Measurements from ENCODE around the gene TLK1. TPM values are rescaled to one million over a fixed set of nuclear protein-coding genes. Genes with fewer than 3 reads are reported as not detected.
A peak's percentile ranks its signal among the peaks of the same experiment; 100 is the strongest.

The TLK1 gene
- total and polyA plus RNA-seq, 8 donors, result 9.7 to 43.4 (median 32.6) TPM

GRCh38 chr2:171089489-171089888 lies 71.2 kb downstream of the TLK1 start:
- FAIRE-seq (no peak), ATAC-seq (no peak), DNase-seq (no peak)
- WGBS, 2 donors, result 83 to 84% methylated on average over 6 of the region's 6 CpGs
- intact Hi-C loops (cut with DNase I), result no loop called here
- no peaks in the 10 kb centered on the region for H3K27me3 ChIP-seq
- TF ChIP-seq CTCF (IDR thresholded peaks at IDR 0.05), result no peak
- H3K4me1 ChIP-seq, result peaks cover 0 to 4% (median 3%) of the 10 kb centered on the region in 3 donors
- no peaks in the 10 kb centered on the region for H3K9me3 ChIP-seq
- H3K27ac ChIP-seq, result no peak overlapping the region
- no peak overlapping the region for H3K4me3 ChIP-seq
- H3K36me3 ChIP-seq, result no peaks in the 10 kb centered on the region

DNA sequence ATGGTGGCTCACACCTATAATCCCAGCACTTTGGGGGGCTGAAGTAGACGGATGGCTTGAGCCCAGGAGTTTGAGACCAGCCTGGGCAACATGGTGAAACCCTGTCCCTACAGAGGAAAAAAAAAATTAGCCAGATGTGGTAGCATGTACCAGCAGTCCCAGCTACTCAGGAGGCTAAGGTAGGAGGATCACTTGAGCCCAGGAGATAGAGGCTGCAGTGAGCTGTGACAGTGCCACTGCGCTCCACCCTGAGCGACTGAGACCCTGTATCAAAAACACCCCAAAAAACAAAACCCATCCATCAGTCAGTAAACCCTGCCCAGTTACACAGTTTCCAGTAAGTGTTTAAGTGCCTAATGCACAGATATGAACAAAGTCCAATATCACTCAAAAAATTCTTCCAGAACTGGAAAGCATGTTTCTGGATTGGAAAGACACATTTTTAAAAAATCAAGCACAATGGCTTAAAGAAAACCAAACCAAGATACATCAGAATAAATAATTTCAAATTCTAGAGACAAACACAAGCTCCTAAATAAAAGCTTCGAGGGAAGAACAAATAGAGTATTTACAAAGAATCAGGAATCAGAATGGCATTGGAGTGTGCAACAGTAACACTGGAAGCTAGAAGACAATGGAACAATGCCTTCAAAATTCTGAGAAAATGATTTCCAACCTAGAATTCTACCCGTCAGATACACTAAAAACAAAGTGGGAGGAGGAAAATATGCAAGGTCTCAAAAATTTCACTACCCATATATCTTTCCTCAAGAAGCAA lies 72.4 kb downstream of the TLK1 start:
- Histone ChIP-seq H3K27me3 (no peaks in the 10 kb centered on the region), H3K27ac (no peak overlapping the region), H3K4me1 (peaks cover 0 to 10% (median 4%) of the 10 kb centered on the region in 3 donors), H3K9me3 (no peaks in the 10 kb centered on the region), H3K36me3 (no peaks in the 10 kb centered on the region), H3K4me3 (no peak overlapping the region)
- no peak for DNase-seq
- FAIRE-seq, result no peak
- WGBS, 2 donors, result 93 to 98% methylated on average over 5 of the region's 5 CpGs
- no peak for TF ChIP-seq CTCF (IDR thresholded peaks at IDR 0.05)
- ATAC-seq, result no peak
- intact Hi-C loops (cut with DNase I), result no loop called here

DNA sequence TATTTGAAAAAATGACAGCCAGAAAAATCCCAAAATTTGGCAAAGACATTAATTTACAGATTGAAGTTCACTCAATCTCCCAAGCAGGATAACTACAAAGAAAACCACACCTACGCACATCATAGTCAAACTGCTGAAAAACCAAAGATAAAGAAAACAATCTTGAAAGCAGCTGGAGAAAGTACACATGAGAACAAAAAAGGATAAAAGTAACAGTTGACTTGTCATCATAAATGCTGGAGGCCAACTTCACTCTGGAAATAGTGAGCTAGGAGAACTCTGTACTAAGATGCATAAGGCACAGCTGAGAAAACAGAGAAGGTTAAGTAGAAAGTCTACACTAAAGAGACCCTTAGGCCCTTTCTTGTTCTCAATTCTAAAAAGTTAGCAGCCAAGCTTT lies 73.1 kb downstream of the TLK1 start:
- DNase-seq (no peak), FAIRE-seq (no peak), ATAC-seq (no peak)
- TF ChIP-seq CTCF (IDR thresholded peaks at IDR 0.05), result no peak
- Histone ChIP-seq H3K27ac (no peak overlapping the region), H3K9me3 (no peaks in the 10 kb centered on the region), H3K4me1 (peaks cover 0 to 15% (median 4%) of the 10 kb centered on the region in 3 donors), H3K27me3 (no peaks in the 10 kb centered on the region), H3K36me3 (no peaks in the 10 kb centered on the region), H3K4me3 (no peak overlapping the region)
- WGBS, 2 donors, result 83 to 90% methylated on average over 1 of the region's 1 CpG
- intact Hi-C loops (cut with DNase I), result no loop called here

- H3K27me3 ChIP-seq, result no peaks in the 10 kb centered on the region
- H3K36me3 ChIP-seq, result no peaks in the 10 kb centered on the region
- 59 to 63% methylated on average over 13 of the region's 13 CpGs for WGBS, 2 donors
- peak; percentile 60 for FAIRE-seq
- intact Hi-C loops (cut with DNase I), result no loop called here
- peaks cover 0 to 15% (median 4%) of the 10 kb centered on the region in 3 donors for H3K4me1 ChIP-seq
- peak in 1 of 4 donors; percentile 33 for TF ChIP-seq CTCF (IDR thresholded peaks at IDR 0.05)
- peak; percentile 56 to 87 (median 74) for ATAC-seq
- H3K9me3 ChIP-seq, result no peaks in the 10 kb centered on the region
- no peak overlapping the region for H3K4me3 ChIP-seq
- H3K27ac ChIP-seq, result no peak overlapping the region
- DNase-seq, result peak in 2 of 6 donors; percentile 20 to 28
These were observed 74.1 kb downstream of the TLK1 start for GRCh38 chr2:171086352-171087290.
